ENCODE measurements around the gene NXPH4.

The NXPH4 gene

GRCh38 chr12:57219205-57219992 is 2.8 kb downstream of the NXPH4 start:
- DNase-seq (ENCODE audit: low read depth in 3 of 3): no peak

- DNase-seq (ENCODE audit: low read depth in 3 of 3): no peak
Observed at GRCh38 chr12:57219993-57220754, 3.6 kb downstream of the NXPH4 start.

GRCh38 chr12:57220770-57221168 is 4.2 kb downstream of the NXPH4 start:
- DNase-seq (ENCODE audit: low read depth in 3 of 3): no peak

GRCh38 chr12:57221169-57221917 is 4.7 kb downstream of the NXPH4 start:
- DNase-seq (ENCODE audit: low read depth in 3 of 3): no peak

GRCh38 chr12:57222286-57223190 is 5.9 kb downstream of the NXPH4 start:
- DNase-seq (ENCODE audit: low read depth in 3 of 3): no peak

GRCh38 chr12:57223191-57224165 is 6.9 kb downstream of the NXPH4 start:
- DNase-seq (ENCODE audit: low read depth in 3 of 3): no peak

GRCh38 chr12:57224278-57224972 is 7.8 kb downstream of the NXPH4 start:
- DNase-seq (ENCODE audit: low read depth in 3 of 3): no peak

- peak in 1 of 3 donors; percentile 67 for DNase-seq (ENCODE audit: low read depth in 3 of 3)
Observed at GRCh38 chr12:57224973-57225679, 8.5 kb downstream of the NXPH4 start.

- no peak for DNase-seq (ENCODE audit: low read depth in 3 of 3)
Observed at GRCh38 chr12:57225680-57226210, 9.2 kb downstream of the NXPH4 start.

GRCh38 chr12:57226588-57227314 is 10.2 kb downstream of the NXPH4 start:
- DNase-seq (ENCODE audit: low read depth in 3 of 3): no peak

- DNase-seq (ENCODE audit: low read depth in 3 of 3): no peak
Observed at GRCh38 chr12:57227315-57228115, 10.9 kb downstream of the NXPH4 start.

GRCh38 chr12:57229046-57229633 is 12.5 kb downstream of the NXPH4 start:
- DNase-seq (ENCODE audit: low read depth in 3 of 3): no peak

- peak; percentile 92 to 94 (median 92) for DNase-seq (ENCODE audit: low read depth in 3 of 3)
Observed at GRCh38 chr12:57229634-57230380, 13.2 kb downstream of the NXPH4 start, which contains the start of gene SHMT2. SHMT2 (plus strand) TSS chr12:57229711; CDS start chr12:57229779, 68 bp downstream.

GRCh38 chr12:57230381-57231155 is 14.0 kb downstream of the NXPH4 start:
- DNase-seq (ENCODE audit: low read depth in 3 of 3): no peak

Measured in stimulated activated CD4-positive, alpha-beta T cell treated with anti-CD3 and anti-CD28 coated beads, TNF-alpha, amount 100 ng/mL, for 48 hours (primary cell).